22Rv1 (cell line): ENCODE measurements around the gene RAB5IF.

Experiments used
- H3K27ac ChIP-seq: fragments of 450-650 bp; 2 replicates; pipeline ENCODE4 v1.5.1; 2017
- ZFX ChIP-seq: fragments of 450-650 bp; IDR thresholded peaks from 2 replicates; pipeline ENCODE4 v1.6.1; 2017; ENCODE audit warnings: antibody characterized with exemption, borderline replicate concordance
- TF ChIP-seq, protein P1 (sequence below): fragments of 450-650 bp; IDR thresholded peaks from 2 replicates; pipeline ENCODE4 v1.5.1; 2017; ENCODE audit warnings: mild to moderate bottlenecking

Gene RAB5IF

GRCh38 chr20:36644032-36644705, 38.6 kb downstream of the RAB5IF start:
- H3K27ac ChIP-seq = no peak overlapping the region
- TF ChIP-seq ZFX = no peak

GRCh38 chr20:36644706-36645095, 39.1 kb downstream of the RAB5IF start:
- H3K27ac ChIP-seq = no peak overlapping the region
- TF ChIP-seq, protein P1, sequence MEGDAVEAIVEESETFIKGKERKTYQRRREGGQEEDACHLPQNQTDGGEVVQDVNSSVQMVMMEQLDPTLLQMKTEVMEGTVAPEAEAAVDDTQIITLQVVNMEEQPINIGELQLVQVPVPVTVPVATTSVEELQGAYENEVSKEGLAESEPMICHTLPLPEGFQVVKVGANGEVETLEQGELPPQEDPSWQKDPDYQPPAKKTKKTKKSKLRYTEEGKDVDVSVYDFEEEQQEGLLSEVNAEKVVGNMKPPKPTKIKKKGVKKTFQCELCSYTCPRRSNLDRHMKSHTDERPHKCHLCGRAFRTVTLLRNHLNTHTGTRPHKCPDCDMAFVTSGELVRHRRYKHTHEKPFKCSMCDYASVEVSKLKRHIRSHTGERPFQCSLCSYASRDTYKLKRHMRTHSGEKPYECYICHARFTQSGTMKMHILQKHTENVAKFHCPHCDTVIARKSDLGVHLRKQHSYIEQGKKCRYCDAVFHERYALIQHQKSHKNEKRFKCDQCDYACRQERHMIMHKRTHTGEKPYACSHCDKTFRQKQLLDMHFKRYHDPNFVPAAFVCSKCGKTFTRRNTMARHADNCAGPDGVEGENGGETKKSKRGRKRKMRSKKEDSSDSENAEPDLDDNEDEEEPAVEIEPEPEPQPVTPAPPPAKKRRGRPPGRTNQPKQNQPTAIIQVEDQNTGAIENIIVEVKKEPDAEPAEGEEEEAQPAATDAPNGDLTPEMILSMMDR = no peak
- TF ChIP-seq ZFX = no peak

DNA sequence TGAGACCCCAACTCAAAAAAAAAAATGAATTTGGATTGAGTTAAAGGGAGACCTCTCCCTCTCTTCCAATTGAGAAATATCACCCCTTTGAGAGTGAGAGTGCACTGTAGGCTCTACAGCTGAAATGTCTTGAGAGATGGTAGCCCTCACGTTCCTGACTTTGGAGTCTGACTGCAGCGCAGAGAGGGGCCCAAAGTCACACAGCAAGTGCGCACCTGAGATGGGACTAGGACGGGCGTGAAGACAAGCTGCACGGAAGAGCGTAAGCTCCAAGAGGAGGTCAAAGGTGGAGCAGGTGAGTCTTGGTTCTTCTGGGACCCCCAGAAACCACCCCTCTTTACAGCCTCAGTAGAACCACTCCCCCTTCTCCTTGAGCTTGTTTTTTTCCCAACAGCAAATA, 39.8 kb downstream of the RAB5IF start:
- no peak overlapping the region for H3K27ac ChIP-seq
- no peak for TF ChIP-seq ZFX
- TF ChIP-seq, protein P1 = no peak

DNA sequence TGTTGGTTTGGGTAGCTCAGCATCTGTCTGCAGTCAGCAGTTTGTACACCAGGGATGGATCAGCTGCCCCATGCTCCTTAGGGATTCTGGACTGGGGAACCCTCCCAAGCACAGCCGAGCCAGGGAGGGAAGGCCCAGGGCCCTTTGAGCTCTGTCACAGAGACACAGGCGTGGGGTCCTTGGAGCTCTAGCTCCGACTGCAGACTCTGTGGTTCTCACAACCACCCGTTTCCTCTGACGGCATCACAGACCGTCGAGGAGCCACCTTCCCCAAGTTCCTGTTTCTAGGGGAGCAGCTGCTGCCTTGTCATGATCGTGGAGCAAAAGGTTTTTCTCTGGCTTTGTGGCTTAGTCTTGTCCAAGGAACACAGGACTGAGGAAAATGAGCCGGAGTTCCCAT, 40.4 kb downstream of the RAB5IF start, which contains the start of gene SLA2:
SLA2 (minus strand) TSS at position 199 of the 400 bp plus-strand sequence. CDS start 4,861 bp downstream, outside the sequence.
- TF ChIP-seq, protein P1 = no peak
- no peak for TF ChIP-seq ZFX
- H3K27ac ChIP-seq = no peak within 1 kb of the TSS

- no peak overlapping the region for H3K27ac ChIP-seq
- TF ChIP-seq, protein P1 = no peak
- no peak for TF ChIP-seq ZFX
These were observed 41.1 kb downstream of the RAB5IF start for GRCh38 chr20:36646678-36647077.

DNA sequence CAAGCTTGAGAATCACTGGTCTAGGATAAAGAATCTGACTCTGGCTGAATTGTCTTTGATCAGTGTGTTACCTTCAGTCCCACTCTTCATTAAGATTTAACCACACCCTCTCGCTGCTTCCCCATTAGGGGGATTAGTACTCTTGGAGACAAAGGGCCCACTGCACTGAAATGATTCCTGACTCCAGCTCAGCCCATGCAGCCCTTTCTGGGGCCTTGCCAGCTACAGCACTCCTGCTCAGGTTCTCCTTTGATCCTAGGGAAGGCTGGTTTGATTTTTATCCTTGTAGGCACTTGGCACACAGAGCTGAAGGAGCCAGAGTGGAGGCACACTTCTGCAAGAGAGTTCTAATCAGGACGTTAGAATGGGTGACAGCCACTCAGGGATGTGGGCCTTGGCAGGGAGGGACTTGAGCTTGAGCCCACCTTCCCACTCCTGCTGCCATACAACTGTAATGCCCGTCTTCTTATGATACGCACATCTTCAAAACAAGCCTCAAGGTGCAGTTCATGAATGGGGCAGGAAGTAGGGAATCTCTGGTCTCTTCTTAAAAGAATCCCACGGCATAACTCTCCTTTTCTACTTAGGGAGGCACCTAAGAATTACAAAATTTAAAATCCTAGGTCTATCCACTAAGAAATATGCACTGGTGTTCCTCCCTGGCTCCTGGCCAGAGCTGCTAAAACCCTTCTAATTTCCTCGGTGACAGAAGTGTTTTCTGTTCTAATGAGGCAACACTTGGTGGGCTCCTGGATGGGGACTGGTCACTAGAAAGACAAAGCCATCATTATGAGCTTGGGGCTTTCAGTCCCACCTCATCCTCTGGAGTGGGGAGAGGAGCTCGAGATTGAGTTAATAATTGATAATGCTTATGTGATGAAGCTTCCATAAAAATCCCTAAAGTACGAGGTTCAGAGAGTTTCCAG, 41.9 kb downstream of the RAB5IF start:
- no peak overlapping the region for H3K27ac ChIP-seq
- TF ChIP-seq, protein P1 = no peak
- TF ChIP-seq ZFX = no peak

DNA sequence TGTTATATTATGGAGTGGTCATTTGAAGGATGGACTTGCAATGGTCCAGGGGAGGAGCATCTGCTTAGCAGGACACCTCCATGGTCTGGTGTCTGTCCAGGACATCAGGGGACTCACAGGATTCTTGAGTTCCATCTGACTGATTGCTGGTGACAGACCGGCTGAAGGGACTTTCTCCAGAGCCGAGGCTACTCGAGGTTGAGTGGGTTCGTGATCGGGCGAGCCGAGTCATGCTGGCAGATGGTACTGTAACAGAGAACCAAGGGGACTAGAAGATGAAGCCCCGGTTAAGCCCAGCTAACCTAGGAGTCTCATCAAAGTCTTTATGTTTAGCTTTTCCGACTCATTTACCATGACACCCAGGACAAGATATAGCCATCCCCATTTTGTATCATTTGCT, 47.9 kb downstream of the RAB5IF start:
- no peak overlapping the region for H3K27ac ChIP-seq
- TF ChIP-seq, protein P1 = no peak
- no peak for TF ChIP-seq ZFX
